ENCODE data around the gene MPDU1. TPM values are rescaled to one million over a fixed set of nuclear protein-coding genes. Genes with fewer than 3 reads are reported as not detected.
A peak's percentile ranks its signal among the peaks of the same experiment; 100 is the strongest.

MPDU1 gene
- total and polyA plus RNA-seq, 2 of the 13 experiments (the other 11 are each of a cell fraction or from before 2014, with no cell fraction given), result 112 to 167 TPM

GRCh38 chr17:7561028-7561575 lies 22.6 kb upstream of the MPDU1 start (continued):
- TF ChIP-seq MLXIP (CRISPR knock-in tag; IDR thresholded peaks at IDR 0.05; ENCODE audit: borderline replicate concordance) (no peak), SIX1 (CRISPR knock-in tag; IDR thresholded peaks at IDR 0.05; ENCODE audit: borderline replicate concordance) (no peak), POLR2G (IDR thresholded peaks at IDR 0.05; ENCODE audit: low read depth, low read length) (no peak), SAFB2 (CRISPR knock-in tag; IDR thresholded peaks at IDR 0.05; ENCODE audit: borderline replicate concordance, low read depth) (0 out of 2 replicates have a peak, but pooled peaks have one; percentile 37), ZNF317 (CRISPR knock-in tag; IDR thresholded peaks at IDR 0.05) (peak; percentile 76; the same call in 1 of the 2 replicates), ZNF333 (CRISPR knock-in tag; IDR thresholded peaks at IDR 0.05; ENCODE audit: borderline replicate concordance) (0 out of 2 replicates have a peak, but pooled peaks have one; percentile 82), JARID2 (CRISPR knock-in tag; IDR thresholded peaks at IDR 0.05; ENCODE audit: insufficient replicate concordance) (no peak), RCOR2 (CRISPR knock-in tag; IDR thresholded peaks at IDR 0.05) (no peak), ZNF263 (CRISPR knock-in tag; IDR thresholded peaks at IDR 0.05) (0 out of 2 replicates have a peak, but pooled peaks have one; percentile 19), U2AF1 (optimal IDR thresholded peaks at IDR 0.05; ENCODE audit: low read depth, low read length) (no peak), WIZ (CRISPR knock-in tag; IDR thresholded peaks at IDR 0.05) (0 out of 2 replicates have a peak, but pooled peaks have one; percentile 77), SMAD3 (CRISPR knock-in tag; IDR thresholded peaks at IDR 0.05) (0 out of 2 replicates have a peak, but pooled peaks have one; percentile 22), ZMYM3 (CRISPR knock-in tag; IDR thresholded peaks at IDR 0.05) (no peak), NFRKB (IDR thresholded peaks at IDR 0.05) (no peak), TCF12 (IDR thresholded peaks at IDR 0.05) (no peak), TCF12 (CRISPR knock-in tag; IDR thresholded peaks at IDR 0.05) (0 out of 2 replicates have a peak, but pooled peaks have one; percentile 54), ZNF597 (CRISPR knock-in tag; IDR thresholded peaks at IDR 0.05) (no peak), ZXDC (CRISPR knock-in tag; IDR thresholded peaks at IDR 0.05) (0 out of 2 replicates have a peak, but pooled peaks have one; percentile 22)

All from HepG2 (cell line).